GM19351 (cell line): ENCODE data around the gene SLC29A2.
A peak's percentile ranks its signal among the peaks of the same experiment; 100 is the strongest.
"Not testable (repeated sequence)": the region's sequence is repeated elsewhere in the genome, so short reads cannot be mapped to it uniquely, and the experiment has no call there.

ENCODE experiments used
- ATAC-seq: cut with Tn5 transposase; IDR thresholded peaks from one replicate; pipeline ENCODE4 v1.9.1; 2021; ENCODE audit warnings: mild to moderate bottlenecking, moderate library complexity; ENCODE audit not compliant: unreplicated experiment

SLC29A2 gene

GRCh38 chr11:66350560-66351235, 20.9 kb downstream of the SLC29A2 start:
- ATAC-seq = not testable (repeated sequence)

- ATAC-seq = no peak
Measured at GRCh38 chr11:66349084-66349386, 22.5 kb downstream of the SLC29A2 start.

- ATAC-seq = no peak
Measured at GRCh38 chr11:66347425-66348276, 23.9 kb downstream of the SLC29A2 start, which contains the start of gene B4GAT1. B4GAT1 (minus strand) TSS chr11:66347629; CDS start chr11:66347545, 84 bp downstream.

- ATAC-seq = no peak
Measured at GRCh38 chr11:66346476-66347424, 24.8 kb downstream of the SLC29A2 start.

- peak; percentile 5 for ATAC-seq
Measured at GRCh38 chr11:66345316-66345649, 26.3 kb downstream of the SLC29A2 start.

GRCh38 chr11:66344550-66345315, 26.8 kb downstream of the SLC29A2 start, which contains the start of gene BRMS1:
BRMS1 (minus strand) TSS chr11:66345104; CDS start chr11:66342234, 2,870 bp downstream.
- ATAC-seq = peak; percentile 77

- ATAC-seq = no peak
Measured at GRCh38 chr11:66343176-66343575, 28.4 kb downstream of the SLC29A2 start.

- no peak for ATAC-seq
Measured at GRCh38 chr11:66341502-66342126, 29.9 kb downstream of the SLC29A2 start.

GRCh38 chr11:66340596-66341501, 30.7 kb downstream of the SLC29A2 start:
- ATAC-seq = no peak

- ATAC-seq = no peak
Measured at GRCh38 chr11:66339686-66340483, 31.7 kb downstream of the SLC29A2 start.

- ATAC-seq = no peak
Measured at GRCh38 chr11:66339162-66339675, 32.3 kb downstream of the SLC29A2 start.

- ATAC-seq = no peak
Measured at GRCh38 chr11:66338276-66339161, 33.0 kb downstream of the SLC29A2 start.

- ATAC-seq = no peak
Measured at GRCh38 chr11:66337103-66337899, 34.3 kb downstream of the SLC29A2 start.

GRCh38 chr11:66336234-66337102, 35.1 kb downstream of the SLC29A2 start, which contains the start of gene RIN1:
RIN1 (minus strand) TSS chr11:66336434; CDS start chr11:66336402, 32 bp downstream.
- ATAC-seq = peak; percentile 57
